HEK293T (cell line): ENCODE results near the gene APBA3.

ENCODE experiments used
- ARNT ChIP-seq: fragments of 450-650 bp; IDR thresholded peaks from 2 replicates; pipeline ENCODE4 v1.6.1; 2017; ENCODE audit warnings: mild to moderate bottlenecking
- ELF4 ChIP-seq: fragments of 450-650 bp; IDR thresholded peaks from 2 replicates; pipeline ENCODE4 v1.6.1; 2017; ENCODE audit warnings: antibody characterized with exemption
- TARDBP ChIP-seq: fragments of 450-650 bp; IDR thresholded peaks from 2 replicates; pipeline ENCODE4 v1.6.1; 2016
- ZNF384 ChIP-seq: fragments of 450-650 bp; IDR thresholded peaks from 2 replicates; pipeline ENCODE4 v1.6.1; 2016

DNA sequence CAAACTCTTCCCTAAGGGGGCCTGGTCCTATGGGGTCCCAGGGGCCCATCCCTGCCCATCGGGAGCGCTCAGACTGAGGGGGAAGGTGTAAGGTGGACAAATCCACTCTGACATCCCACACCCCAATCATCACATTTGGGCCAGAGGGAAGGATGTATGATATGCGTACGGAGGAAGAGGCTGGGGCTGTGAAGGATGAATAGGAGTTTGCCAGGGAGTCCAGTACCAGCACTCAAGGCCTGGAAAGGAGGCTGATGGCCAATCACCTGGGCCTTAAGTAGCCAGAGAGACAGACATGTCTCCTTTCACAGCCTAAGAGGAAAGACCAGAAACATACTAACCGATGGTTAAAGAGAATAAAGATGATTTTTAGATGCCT, 38.4 kb downstream of the APBA3 start:
- TF ChIP-seq ZNF384: no peak
- TF ChIP-seq TARDBP: no peak
- TF ChIP-seq ARNT: no peak
- no peak for TF ChIP-seq ELF4
